HepG2 (cell line): ENCODE results near the gene IRAK4. TPM values are rescaled to one million over a fixed set of nuclear protein-coding genes. Genes with fewer than 3 reads are reported as not detected.

Experiments
- CCDC6 ChIP-seq: sonication (generic); formaldehyde crosslinking; IDR thresholded peaks from 2 replicates; pipeline ENCODE4 v1.8.1; 2022; ENCODE audit warnings: mild to moderate bottlenecking, missing genetic modification reagents, moderate library complexity
- CHCHD3 ChIP-seq: sonication (generic); formaldehyde crosslinking; IDR thresholded peaks from 2 replicates; pipeline ENCODE4 v1.8.0; 2022; ENCODE audit warnings: mild to moderate bottlenecking, missing genetic modification reagents, moderate library complexity
- HNRNPL ChIP-seq: fragments of 200-400 bp; formaldehyde crosslinking; IDR thresholded peaks from 2 replicates; pipeline ENCODE4 v1.6.1; 2017; ENCODE audit warnings: mild to moderate bottlenecking, low read depth, low read length
- IRX3 ChIP-seq: sonication (generic); formaldehyde crosslinking; IDR thresholded peaks from 2 replicates; pipeline ENCODE4 v1.8.1; 2023; ENCODE audit warnings: mild to moderate bottlenecking, low read depth, missing genetic modification reagents, borderline replicate concordance
- MAF1 ChIP-seq: sonication (generic); formaldehyde crosslinking; IDR thresholded peaks from 2 replicates; pipeline ENCODE4 v1.5.0; 2020; ENCODE audit warnings: missing genetic modification reagents, borderline replicate concordance
- MTF1 ChIP-seq: sonication (generic); formaldehyde crosslinking; IDR thresholded peaks from 2 replicates; pipeline ENCODE4 v1.5.0; 2020; ENCODE audit warnings: missing genetic modification reagents
- NCOR1 ChIP-seq: fragments of 200-600 bp; sonication (generic); IDR thresholded peaks from 2 replicates; pipeline ENCODE4 v1.7.0; 2017; ENCODE audit warnings: antibody characterized with exemption, low read length, borderline replicate concordance
- PHF5A ChIP-seq: IDR thresholded peaks from one replicate; pipeline ENCODE4 v1.6.1; 2018; ENCODE audit warnings: low read depth, missing genetic modification reagents; ENCODE audit not compliant: unreplicated experiment
- RBM39 ChIP-seq: fragments of 200-400 bp; formaldehyde crosslinking; IDR thresholded peaks from one replicate; pipeline ENCODE4 v1.6.1; 2018; ENCODE audit warnings: antibody characterized with exemption, mild to moderate bottlenecking, low read depth, low read length; ENCODE audit not compliant: poor library complexity, severe bottlenecking
- THRA ChIP-seq: sonication (generic); formaldehyde crosslinking; IDR thresholded peaks from 2 replicates; pipeline ENCODE4 v1.4.0; 2020; ENCODE audit warnings: missing genetic modification reagents, borderline replicate concordance
- ZNF446 ChIP-seq: sonication (generic); formaldehyde crosslinking; IDR thresholded peaks from 2 replicates; pipeline ENCODE4 v1.5.0; 2020; ENCODE audit warnings: mild to moderate bottlenecking, missing genetic modification reagents
- ZNF543 ChIP-seq: sonication (generic); formaldehyde crosslinking; IDR thresholded peaks from 2 replicates; pipeline ENCODE4 v1.4.0; 2020; ENCODE audit warnings: mild to moderate bottlenecking, missing genetic modification reagents
- ZNF556 ChIP-seq: sonication (generic); formaldehyde crosslinking; IDR thresholded peaks from 2 replicates; pipeline ENCODE4 v1.4.0; 2020; ENCODE audit warnings: mild to moderate bottlenecking, missing genetic modification reagents, borderline replicate concordance
- ZNF562 ChIP-seq: sonication (generic); formaldehyde crosslinking; IDR thresholded peaks from 2 replicates; pipeline ENCODE4 v1.8.0; 2022; ENCODE audit warnings: missing genetic modification reagents, borderline replicate concordance
- ZNF724P ChIP-seq: sonication (generic); formaldehyde crosslinking; IDR thresholded peaks from 2 replicates; pipeline ENCODE4 v1.8.0; 2022; ENCODE audit warnings: missing genetic modification reagents, borderline replicate concordance
- ZNF747 ChIP-seq: sonication (generic); formaldehyde crosslinking; IDR thresholded peaks from 2 replicates; pipeline ENCODE4 v1.8.1; 2023; ENCODE audit warnings: missing genetic modification reagents, mild to moderate bottlenecking, borderline replicate concordance
- ZNF777 ChIP-seq: sonication (generic); formaldehyde crosslinking; IDR thresholded peaks from 2 replicates; pipeline ENCODE4 v1.4.0; 2020; ENCODE audit warnings: missing genetic modification reagents
- polyA plus RNA-seq, 8 experiments: library from polyadenylated mRNA; depleted of rRNA in 3 of 8; stranded (reverse) in 7 of 8; unstranded in 1 of 8; fragments of >200 nt; fragmentation: Illumina TruSeq in 4 of 8; extraction: Trizol in 4 of 8; gene quantifications; 2 replicates each; pipeline versions ENCODE4 v1.2.1 to v1.2.3, GENCODE V29; 2011 to 2016; ENCODE audit warnings: low read depth in 4 of 8, missing spikeins in 1 of 8, mixed read lengths in 1 of 8; ENCODE audit not compliant: insufficient read depth in 1 of 8
- total RNA-seq, 5 experiments: library from RNA; depleted of rRNA; stranded (reverse); fragments of >200 nt; fragmentation: Illumina TruSeq; extraction: Trizol; gene quantifications; 2 replicates each; pipeline ENCODE4 v1.2.3, GENCODE V29; 2016; ENCODE audit warnings: low read depth in 1 of 5
- TF ChIP-seq, protein P1 (sequence below): sonication (generic); formaldehyde crosslinking; IDR thresholded peaks from 2 replicates; pipeline ENCODE4 v1.5.0; 2020; ENCODE audit warnings: missing genetic modification reagents
- TF ChIP-seq, protein P2 (sequence below): sonication (generic); formaldehyde crosslinking; IDR thresholded peaks from 2 replicates; pipeline ENCODE4 v1.4.0; 2020; ENCODE audit warnings: missing genetic modification reagents
- TF ChIP-seq, protein P3 (sequence below): sonication (generic); formaldehyde crosslinking; IDR thresholded peaks from 2 replicates; pipeline ENCODE4 v1.8.0; 2022; ENCODE audit warnings: low read depth, missing genetic modification reagents

Gene IRAK4
- total and polyA plus RNA-seq, 2 of the 13 experiments (the other 11 are each of a cell fraction or from before 2014, with no cell fraction given): 6.6 to 7.1 TPM

DNA sequence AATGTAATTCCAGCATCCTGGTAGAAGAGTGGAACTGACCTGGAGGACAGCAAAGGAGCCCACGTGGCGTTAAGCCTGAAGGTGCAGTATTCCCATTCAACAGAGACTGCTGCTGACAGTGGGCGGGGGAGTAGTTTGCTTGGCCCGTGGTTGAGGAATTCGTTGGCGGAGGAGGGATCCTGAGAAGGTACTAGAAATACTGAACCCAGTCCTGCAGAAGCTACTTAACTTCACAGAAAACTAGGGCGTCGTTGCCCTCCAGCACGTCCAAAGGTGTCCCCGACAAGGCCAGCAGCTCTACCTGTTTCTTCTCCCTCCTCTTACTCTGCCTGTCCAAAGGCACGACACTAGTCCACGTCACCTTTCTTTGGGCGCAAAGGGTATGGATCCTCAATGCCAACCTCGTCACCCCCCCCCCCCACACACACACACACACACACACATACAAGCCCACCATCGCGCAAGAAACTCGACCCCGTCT is 464 bp upstream of the IRAK4 start (continued):
- TF ChIP-seq, protein P1, sequence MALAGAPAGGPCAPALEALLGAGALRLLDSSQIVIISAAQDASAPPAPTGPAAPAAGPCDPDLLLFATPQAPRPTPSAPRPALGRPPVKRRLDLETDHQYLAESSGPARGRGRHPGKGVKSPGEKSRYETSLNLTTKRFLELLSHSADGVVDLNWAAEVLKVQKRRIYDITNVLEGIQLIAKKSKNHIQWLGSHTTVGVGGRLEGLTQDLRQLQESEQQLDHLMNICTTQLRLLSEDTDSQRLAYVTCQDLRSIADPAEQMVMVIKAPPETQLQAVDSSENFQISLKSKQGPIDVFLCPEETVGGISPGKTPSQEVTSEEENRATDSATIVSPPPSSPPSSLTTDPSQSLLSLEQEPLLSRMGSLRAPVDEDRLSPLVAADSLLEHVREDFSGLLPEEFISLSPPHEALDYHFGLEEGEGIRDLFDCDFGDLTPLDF: no peak
- no peak for TF ChIP-seq THRA (CRISPR knock-in tag)
- no peak for TF ChIP-seq IRX3 (CRISPR knock-in tag)
- no peak for TF ChIP-seq HNRNPL
- no peak for TF ChIP-seq CHCHD3 (CRISPR knock-in tag)
- TF ChIP-seq MAF1: no peak
- TF ChIP-seq ZNF562: no peak
- TF ChIP-seq RBM39: no peak
- TF ChIP-seq, protein P2, sequence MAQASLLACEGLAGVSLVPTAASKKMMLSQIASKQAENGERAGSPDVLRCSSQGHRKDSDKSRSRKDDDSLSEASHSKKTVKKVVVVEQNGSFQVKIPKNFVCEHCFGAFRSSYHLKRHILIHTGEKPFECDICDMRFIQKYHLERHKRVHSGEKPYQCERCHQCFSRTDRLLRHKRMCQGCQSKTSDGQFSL: peak; percentile 12; the same call in 1 of the 2 replicates
- TF ChIP-seq MTF1: no peak
- TF ChIP-seq ZNF543 (CRISPR knock-in tag): peak; percentile 5; the same call in 1 of the 2 replicates
- no peak for TF ChIP-seq ZNF556 (CRISPR knock-in tag)
- TF ChIP-seq ZNF777 (CRISPR knock-in tag): 0 out of 2 replicates have a peak, but pooled peaks have one; percentile 14
- TF ChIP-seq PHF5A: no peak
- TF ChIP-seq ZNF747: 0 out of 2 replicates have a peak, but pooled peaks have one; percentile 29
- no peak for TF ChIP-seq ZNF724P (CRISPR knock-in tag)
- no peak for TF ChIP-seq NCOR1
- TF ChIP-seq ZNF446 (CRISPR knock-in tag): peak; percentile 47; the same call in 1 of the 2 replicates
- 0 out of 2 replicates have a peak, but pooled peaks have one; percentile 29 for TF ChIP-seq CCDC6 (CRISPR knock-in tag)
- TF ChIP-seq, protein P3, sequence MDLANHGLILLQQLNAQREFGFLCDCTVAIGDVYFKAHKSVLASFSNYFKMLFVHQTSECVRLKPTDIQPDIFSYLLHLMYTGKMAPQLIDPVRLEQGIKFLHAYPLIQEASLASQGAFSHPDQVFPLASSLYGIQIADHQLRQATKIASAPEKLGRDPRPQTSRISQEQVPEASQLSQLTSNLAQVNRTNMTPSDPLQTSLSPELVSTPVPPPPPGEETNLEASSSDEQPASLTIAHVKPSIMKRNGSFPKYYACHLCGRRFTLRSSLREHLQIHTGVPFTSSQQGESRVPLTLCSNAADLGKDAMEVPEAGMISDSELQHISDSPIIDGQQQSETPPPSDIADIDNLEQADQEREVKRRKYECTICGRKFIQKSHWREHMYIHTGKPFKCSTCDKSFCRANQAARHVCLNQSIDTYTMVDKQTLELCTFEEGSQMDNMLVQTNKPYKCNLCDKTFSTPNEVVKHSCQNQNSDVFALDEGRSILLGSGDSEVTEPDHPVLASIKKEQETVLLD (CRISPR knock-in tag): no peak
